GM19467 (cell line): Measurements from ENCODE around the gene TSR3.
A peak's percentile ranks its signal among the peaks of the same experiment; 100 is the strongest.

ENCODE experiments used
- ATAC-seq: cut with Tn5 transposase; IDR thresholded peaks from one replicate; pipeline ENCODE4 v1.9.1; 2021; ENCODE audit warnings: mild to moderate bottlenecking, moderate library complexity; ENCODE audit not compliant: unreplicated experiment

Gene TSR3

GRCh38 chr16:1351582-1352362 lies at the start of gene TSR3, which contains the start of gene GNPTG:
Gene TSR3, minus strand, starts transcription at chr16:1351878. Its CDS starts 74 bp downstream, at chr16:1351804.
Gene GNPTG, plus strand, starts transcription at chr16:1351931. Its CDS starts 35 bp downstream, at chr16:1351966.
- ATAC-seq = peak; percentile 67

DNA sequence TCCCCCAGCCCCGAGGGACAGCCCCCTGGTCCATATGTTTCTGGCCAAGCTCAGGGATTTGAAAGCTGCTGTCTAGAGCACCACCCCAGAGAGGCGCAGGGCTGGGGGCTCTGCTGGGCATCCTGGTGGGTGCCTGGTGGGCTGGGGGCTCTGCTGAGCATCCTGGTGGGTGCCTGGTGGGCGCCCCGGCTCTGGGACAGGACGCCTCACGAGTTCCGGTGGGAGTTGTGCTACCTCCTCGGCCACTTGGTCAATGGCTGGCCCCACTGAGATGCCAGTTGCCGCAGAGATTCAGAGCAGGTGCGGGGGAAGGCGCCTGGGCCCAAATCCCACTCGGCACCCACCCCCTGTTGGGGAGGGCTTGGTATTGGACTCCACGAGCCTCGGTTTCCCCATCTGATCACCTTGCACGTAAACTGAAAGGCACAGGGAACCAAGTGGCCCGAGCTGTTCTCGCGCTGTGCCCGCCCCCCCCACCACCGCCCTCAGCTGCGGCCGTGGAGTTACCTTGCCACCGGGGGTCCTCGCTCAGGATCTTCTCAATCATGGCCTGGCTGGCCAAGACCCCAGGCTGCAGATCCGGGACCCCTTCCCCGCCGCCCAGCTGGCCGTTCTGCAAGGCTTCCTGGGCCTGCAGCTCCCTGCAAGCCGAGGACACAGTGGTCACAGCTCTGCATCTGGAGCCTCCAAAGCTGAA lies 49.5 kb upstream of the TSR3 start:
- no peak for ATAC-seq

GRCh38 chr16:1398826-1399581 lies 47.3 kb upstream of the TSR3 start:
- no peak for ATAC-seq

DNA sequence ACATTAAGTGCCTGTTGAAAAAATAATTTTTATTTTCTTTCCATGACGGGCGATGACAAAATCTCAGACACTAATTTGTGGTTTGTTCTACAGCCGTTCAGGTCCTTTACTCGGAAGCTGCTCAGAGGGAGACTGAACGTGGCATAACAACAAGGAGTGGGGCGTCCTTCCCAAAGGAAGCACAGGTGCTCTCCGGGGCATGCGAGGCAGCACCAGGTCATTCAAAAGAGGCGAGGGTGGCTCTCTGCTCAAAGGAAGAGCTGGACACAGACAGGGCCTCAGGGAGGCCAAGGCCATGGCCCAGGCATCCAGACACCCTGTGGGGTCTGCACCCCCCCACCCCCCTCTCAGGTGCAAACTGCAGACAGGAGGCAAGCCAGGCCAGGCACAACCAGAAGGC lies 46.7 kb upstream of the TSR3 start:
- no peak for ATAC-seq

DNA sequence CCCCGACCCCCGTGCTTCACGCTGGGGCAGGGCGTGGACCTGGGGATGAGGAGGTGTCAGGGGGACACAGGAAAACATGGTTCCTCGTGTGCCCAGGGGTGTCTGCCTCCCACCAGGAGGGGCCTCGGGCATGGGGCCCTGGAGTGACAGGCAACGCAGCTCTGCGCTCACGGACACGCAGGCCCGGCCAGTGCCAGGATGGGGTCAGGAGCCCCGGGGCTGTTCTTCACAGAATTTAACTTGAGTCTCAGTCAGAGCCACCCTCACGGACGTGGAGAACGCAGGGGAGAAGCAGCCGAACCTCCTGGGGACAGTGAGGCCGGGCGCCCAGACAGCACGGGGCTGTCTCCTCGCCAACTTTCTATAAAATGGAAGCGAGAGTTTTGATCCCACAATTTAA lies 46.1 kb upstream of the TSR3 start:
- no peak for ATAC-seq

GRCh38 chr16:1395444-1396031 lies 43.9 kb upstream of the TSR3 start:
- ATAC-seq = no peak

DNA sequence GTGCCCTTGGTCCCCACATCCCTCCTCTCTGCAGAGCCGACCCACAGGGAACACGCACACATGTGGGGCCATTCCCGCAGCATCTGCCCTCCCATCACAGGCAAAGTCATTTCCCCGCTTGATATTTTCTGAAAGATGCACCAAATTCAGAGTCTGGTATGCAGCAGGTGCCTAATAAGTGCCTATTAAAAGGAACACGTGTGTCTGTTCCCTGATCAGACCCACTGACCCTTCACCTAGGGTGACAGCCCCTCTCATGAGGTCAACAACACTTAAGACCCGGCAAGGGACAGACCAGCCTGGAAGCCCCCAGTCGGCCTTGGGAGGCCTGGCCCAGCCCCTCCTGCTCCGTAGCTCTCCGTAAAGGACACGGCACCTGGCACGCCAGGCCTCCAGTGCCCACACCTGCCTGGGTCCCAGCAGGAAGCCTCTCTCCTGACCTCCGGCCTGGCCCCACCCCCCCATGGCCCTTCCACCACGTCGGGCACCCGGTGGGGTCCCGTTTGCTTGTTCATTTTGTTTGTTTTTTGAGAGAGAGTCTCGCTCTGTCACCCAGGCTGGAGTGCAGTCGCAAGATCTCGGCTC lies 42.8 kb upstream of the TSR3 start:
- no peak for ATAC-seq

DNA sequence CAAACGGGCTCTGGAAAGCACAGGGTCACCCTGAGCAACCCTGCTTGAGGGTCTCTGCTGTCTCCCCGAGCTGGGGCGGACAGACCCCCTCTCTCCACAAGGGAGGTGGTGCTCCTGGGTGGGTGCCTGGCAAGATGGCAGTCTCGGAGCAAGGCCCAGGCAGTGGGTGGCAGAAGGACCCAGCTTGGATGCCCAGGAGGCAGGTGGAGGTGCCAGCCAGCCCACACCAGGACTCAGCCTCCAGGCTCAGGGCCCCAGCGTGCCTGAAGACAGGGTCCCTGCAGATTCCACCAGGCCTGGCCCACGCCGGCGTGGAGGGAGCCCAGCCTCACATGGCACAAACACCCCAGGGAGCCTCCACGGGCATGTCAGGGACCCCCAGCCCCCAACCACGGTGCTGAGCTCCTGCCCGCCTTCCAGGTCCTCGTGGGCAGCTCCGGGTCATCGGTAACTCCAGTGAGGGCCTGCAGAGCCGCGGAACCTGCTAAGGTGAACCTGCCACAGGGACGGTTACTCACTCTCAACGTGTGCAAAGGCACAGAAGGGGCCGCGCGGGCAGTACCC lies 42.0 kb upstream of the TSR3 start:
- no peak for ATAC-seq

- no peak for ATAC-seq
These were observed 41.1 kb upstream of the TSR3 start for GRCh38 chr16:1392826-1393225.

- no peak for ATAC-seq
These were observed 38.6 kb upstream of the TSR3 start for GRCh38 chr16:1390239-1390779.

GRCh38 chr16:1389762-1390161 lies 38.1 kb upstream of the TSR3 start:
- ATAC-seq = no peak

DNA sequence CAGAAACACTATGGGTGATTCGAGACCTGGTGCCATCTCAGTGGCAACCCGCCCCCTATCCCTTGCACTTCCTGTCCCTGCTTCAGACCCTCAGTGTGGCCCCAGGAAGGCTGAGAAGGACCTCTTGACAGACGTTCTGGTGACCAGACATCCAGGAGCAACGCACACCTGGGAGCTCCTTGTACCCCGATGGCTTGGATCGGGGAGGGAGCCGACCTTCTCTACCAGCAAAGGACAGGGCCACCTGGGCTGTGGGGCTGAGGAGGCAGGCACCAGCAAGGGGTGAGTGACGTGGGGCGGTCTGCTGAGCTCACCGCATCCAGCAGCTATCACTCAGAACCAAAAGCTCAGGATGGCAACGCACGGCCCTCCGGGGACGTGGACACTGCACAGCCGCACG lies 35.7 kb upstream of the TSR3 start:
- ATAC-seq = no peak

DNA sequence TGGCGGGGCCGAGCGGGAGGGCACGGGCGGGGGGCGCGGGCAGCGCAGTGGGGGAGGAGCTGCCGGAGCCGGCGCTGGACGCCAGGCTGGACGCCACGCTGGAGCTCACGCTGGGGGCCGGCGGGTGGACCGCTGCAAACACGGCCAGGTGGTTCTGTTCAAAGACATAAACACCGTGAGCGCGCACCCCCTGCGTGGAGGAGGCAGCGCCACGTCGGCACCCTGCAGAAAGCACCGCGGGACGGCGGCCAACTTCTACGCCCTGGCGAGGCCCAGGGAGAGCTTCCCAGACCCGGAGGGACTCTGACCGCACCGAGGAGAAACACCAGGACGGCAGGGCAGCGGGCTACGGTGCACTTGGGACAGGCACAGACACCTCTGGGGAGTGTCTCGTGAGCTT lies 33.6 kb upstream of the TSR3 start:
- ATAC-seq = no peak

DNA sequence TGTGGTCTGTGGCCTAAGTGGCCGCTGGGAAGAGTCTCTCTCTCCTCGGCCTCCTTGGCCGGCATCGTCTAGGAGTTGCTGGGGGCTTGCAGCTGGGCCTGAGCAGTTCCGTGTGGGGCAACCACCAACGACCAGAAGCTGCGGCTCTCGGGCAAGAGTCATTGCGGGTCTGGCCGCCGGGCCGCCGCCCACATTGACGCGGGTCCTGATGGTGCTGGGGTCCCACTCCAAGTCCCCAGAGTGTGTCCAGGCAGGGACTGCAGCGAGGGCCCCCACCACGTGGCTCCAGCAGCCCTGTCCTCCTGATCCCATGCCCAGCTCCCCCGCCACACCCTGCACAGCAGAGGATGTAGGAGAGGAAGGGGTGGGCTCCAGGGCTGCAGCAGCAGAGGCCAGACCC lies 31.9 kb upstream of the TSR3 start:
- ATAC-seq = no peak

- ATAC-seq = no peak
These were observed 30.1 kb upstream of the TSR3 start for GRCh38 chr16:1381612-1382406.

GRCh38 chr16:1380195-1380594 lies 28.5 kb upstream of the TSR3 start:
- no peak for ATAC-seq

GRCh38 chr16:1379304-1380076 lies 27.8 kb upstream of the TSR3 start:
- no peak for ATAC-seq

- no peak for ATAC-seq
These were observed 27.2 kb upstream of the TSR3 start for GRCh38 chr16:1378804-1379303.
